ENCODE data around the gene CSGALNACT2.
A peak's percentile ranks its signal among the peaks of the same experiment; 100 is the strongest.

- TF ChIP-seq, protein P1, sequence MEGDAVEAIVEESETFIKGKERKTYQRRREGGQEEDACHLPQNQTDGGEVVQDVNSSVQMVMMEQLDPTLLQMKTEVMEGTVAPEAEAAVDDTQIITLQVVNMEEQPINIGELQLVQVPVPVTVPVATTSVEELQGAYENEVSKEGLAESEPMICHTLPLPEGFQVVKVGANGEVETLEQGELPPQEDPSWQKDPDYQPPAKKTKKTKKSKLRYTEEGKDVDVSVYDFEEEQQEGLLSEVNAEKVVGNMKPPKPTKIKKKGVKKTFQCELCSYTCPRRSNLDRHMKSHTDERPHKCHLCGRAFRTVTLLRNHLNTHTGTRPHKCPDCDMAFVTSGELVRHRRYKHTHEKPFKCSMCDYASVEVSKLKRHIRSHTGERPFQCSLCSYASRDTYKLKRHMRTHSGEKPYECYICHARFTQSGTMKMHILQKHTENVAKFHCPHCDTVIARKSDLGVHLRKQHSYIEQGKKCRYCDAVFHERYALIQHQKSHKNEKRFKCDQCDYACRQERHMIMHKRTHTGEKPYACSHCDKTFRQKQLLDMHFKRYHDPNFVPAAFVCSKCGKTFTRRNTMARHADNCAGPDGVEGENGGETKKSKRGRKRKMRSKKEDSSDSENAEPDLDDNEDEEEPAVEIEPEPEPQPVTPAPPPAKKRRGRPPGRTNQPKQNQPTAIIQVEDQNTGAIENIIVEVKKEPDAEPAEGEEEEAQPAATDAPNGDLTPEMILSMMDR (IDR thresholded peaks at IDR 0.05) = peak in 1 of 6 experiments; percentile 24
- no peak for TF ChIP-seq POLR2A (IDR thresholded peaks at IDR 0.05)
These were observed 91.2 kb downstream of the CSGALNACT2 start for GRCh38 chr10:43229208-43230061.

Data from thyroid gland (tissue), 4 donors.